AG04449 (cell line): ENCODE results near the gene ATF4.

Experiments
- CTCF ChIA-PET: fragments of 350-600 bp; formaldehyde crosslinking; extraction: SDS; loops from one replicate; lab custom pipeline; 2021; ENCODE audit warnings: antibody characterized with exemption; lab: Yijun Ruan, JAX
- POLR2A ChIA-PET: fragments of 400-600, 350-600 bp; formaldehyde crosslinking; extraction: SDS; loops from one replicate; lab custom pipeline; 2020; ENCODE audit warnings: antibody characterized with exemption, inconsistent platforms; lab: Yijun Ruan, JAX
- DNase-seq: peaks from one replicate; pipeline ENCODE4 v3.0.0-alpha.2; 2010; ENCODE audit warnings: low read depth, low spot score
- H3K4me3 ChIP-seq: 2 replicates; pipeline ENCODE4 v1.5.1; 2011; ENCODE audit warnings: low read depth, mild to moderate bottlenecking, control low read depth, low read length
- TF ChIP-seq, protein P1 (sequence below): IDR thresholded peaks from one replicate; pipeline ENCODE4 v1.5.1; 2011; ENCODE audit warnings: mild to moderate bottlenecking, moderate library complexity, low read length, control low read depth, inconsistent platforms; ENCODE audit not compliant: insufficient read depth; ENCODE audit errors: missing control alignments

The ATF4 gene

DNA sequence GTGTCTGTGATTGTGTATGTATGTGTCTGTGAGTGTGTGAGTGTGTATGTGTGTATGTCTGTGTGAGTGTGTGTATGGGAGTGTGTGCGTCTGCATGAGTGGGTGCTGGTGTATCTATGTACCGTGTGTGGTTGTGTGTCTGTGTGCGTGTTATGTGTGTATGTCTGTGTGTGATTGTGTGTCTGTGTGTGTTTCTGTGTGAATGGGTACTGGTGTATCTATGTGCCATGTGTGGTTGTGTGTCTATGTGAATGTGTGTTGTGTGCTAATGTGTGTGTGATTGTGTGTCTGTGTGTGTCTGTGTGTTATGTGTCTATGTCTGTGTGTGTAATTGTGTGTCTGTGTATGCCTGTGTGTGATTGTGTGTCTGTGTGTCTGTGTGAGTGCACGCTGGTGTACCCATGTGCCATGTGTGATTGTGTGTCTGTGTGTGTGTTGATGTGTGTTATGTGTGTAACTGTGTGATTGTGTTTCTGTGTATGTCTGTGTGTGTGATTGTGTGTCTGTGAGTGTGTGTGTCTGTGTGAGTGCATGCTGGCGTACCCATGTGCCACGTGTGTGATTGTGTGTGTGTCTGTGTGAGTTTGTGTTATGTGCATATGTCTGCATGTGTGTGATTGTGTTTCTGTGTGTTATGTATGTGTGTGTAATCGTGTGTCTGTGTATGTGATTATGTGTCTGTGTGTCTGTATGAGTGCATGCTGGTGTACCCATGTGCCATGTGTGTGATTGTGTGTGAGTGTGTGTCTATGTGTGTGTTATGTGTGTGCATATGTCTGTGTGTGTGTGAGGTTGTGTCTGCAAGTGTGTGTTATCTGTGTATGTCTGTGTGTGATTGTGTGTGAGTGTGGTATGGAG, 43.4 kb downstream of the ATF4 start:
- POLR2A ChIA-PET: no interaction called here
- no peak overlapping the region for H3K4me3 ChIP-seq
- CTCF ChIA-PET: interaction anchor here (1.0 kb wide), 1 partner anchor 472 kb away, joined by 3 read pairs; no protein-coding TSS in a partner anchor
- no peak for DNase-seq
- TF ChIP-seq, protein P1, sequence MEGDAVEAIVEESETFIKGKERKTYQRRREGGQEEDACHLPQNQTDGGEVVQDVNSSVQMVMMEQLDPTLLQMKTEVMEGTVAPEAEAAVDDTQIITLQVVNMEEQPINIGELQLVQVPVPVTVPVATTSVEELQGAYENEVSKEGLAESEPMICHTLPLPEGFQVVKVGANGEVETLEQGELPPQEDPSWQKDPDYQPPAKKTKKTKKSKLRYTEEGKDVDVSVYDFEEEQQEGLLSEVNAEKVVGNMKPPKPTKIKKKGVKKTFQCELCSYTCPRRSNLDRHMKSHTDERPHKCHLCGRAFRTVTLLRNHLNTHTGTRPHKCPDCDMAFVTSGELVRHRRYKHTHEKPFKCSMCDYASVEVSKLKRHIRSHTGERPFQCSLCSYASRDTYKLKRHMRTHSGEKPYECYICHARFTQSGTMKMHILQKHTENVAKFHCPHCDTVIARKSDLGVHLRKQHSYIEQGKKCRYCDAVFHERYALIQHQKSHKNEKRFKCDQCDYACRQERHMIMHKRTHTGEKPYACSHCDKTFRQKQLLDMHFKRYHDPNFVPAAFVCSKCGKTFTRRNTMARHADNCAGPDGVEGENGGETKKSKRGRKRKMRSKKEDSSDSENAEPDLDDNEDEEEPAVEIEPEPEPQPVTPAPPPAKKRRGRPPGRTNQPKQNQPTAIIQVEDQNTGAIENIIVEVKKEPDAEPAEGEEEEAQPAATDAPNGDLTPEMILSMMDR: no peak

DNA sequence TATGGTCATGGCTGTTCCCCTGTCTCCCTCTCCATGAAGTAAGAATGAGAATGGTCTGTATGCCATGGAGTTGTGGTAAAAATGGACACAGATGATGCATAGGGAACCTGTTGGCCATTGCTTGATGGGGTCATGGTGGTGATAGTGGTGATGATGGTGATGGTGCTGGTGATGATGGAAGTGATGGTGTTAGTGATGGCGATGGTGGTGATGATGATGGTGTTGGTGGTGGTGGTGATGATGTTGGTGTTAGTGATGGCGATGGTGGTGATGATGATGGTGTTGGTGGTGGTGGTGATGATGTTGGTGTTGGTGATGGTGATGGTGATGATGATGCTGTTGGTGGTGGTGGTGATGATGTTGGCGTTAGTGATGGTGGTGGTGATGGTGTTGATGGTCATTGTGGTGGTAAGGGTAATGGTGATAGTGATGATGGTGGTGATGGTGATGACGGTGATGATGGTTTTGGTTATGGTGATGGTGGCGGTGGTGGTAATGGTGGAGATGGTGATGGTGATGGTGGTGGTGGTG, 45.1 kb downstream of the ATF4 start:
- POLR2A ChIA-PET: no interaction called here
- CTCF ChIA-PET: interaction anchor here (0.9 kb wide), 1 partner anchor 460 kb away, joined by 3 read pairs; no protein-coding TSS in a partner anchor
- TF ChIP-seq, protein P1: no peak
- DNase-seq: no peak
- H3K4me3 ChIP-seq: no peak overlapping the region

DNA sequence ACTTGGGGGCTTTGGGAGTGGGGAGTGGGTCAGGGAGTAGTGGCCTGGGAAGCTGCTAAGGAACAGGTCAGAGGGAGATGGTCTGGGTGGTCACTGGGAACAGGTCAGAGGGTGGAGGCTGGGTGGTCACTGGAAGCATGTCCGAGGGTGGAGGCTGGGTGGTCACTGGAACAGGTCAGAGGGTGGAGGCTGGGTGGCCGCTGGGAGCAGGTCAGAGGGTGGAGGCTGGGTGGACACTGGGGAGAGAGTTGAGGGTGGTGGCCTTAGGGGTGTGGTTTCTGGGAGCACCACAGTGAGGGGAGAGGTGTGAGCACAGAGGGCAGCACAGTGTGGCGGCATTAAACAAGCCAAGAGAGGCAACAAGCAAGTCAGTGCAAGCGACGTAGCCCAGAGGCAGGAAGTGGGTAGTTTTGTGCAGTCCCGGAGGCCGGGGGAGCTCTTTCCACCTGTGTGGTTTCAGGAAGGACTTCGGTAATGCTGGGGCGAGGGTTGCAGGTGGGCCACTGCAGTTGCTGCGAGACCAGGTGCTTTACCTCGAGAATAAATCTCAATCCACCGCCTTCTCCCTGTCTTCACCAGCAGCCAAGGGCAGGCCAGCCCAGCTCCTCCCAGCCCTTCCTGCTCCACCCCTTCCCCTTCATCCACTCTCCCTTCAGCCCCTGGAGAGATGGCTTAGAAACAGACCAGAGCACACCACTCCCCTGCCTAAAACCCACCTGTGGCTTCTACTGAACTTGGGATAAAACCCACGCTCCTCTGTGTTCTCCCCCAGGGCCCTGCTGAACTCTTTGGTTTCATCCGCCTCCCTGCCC, 47.0 kb downstream of the ATF4 start:
- no peak for DNase-seq
- TF ChIP-seq, protein P1: no peak
- ChIA-PET POLR2A (no interaction called here), CTCF (no interaction called here)
- H3K4me3 ChIP-seq: no peak overlapping the region

DNA sequence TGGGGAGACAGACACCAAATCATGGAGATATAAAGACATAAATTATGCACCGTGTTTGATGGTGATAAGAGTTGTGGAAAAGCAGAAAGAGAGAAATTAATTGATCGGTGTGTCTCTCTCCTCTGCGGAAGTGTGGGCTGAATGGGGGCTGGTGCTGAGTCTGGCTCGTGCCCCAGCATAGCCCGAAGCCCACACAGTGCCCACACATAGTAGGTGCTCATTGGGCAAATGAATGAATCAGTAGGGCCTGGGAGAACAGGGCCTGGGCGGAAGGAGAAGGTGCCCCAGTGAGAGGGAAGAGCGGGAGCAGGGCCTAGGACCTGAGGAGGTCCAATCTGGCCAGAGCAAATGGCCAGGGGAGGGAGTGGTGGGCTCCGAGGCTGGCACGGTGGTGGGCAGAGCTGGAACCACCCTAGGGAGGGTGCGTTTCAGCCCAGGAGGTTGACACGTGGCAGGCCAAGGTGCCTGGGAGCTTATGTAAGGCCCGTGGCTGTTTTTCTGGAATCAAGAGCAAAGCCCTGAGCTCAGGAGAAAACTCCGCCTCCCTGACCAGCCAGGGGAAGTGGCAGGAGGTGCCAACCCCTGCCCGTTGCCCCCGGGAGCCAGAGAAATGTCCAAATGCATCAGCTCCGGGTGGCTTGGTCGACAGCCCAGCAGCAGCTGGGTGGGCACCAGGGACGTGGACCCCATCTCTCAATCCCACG, 48.1 kb downstream of the ATF4 start:
- ChIA-PET CTCF (interaction anchor here (1.1 kb wide), 1 partner anchor 457 kb away, joined by 3 read pairs; no protein-coding TSS in a partner anchor), POLR2A (no interaction called here)
- no peak overlapping the region for H3K4me3 ChIP-seq
- no peak for DNase-seq
- TF ChIP-seq, protein P1: no peak

DNA sequence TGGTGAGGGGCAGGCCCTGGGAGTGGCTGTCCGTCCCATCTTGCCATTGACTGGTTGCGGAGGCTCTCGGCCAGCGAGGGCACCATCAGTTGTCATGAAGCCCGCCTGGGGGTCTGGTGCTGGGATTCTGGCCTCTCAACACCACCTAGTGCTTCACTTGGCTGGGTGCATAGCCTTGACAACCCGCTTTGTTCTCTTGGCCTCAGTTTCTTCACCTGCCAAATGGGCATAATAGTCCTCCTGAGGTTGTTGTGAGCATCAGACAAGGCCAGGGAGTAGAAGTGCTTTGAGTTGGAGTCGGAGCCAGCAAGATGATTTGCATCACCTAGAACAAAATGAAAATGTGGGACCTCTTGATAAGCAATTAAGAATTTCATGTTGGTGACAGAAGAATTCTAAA, 48.7 kb downstream of the ATF4 start:
- ChIA-PET CTCF (interaction anchor here (1.1 kb wide), 1 partner anchor 456 kb away, joined by 3 read pairs; no protein-coding TSS in a partner anchor), POLR2A (no interaction called here)
- TF ChIP-seq, protein P1: no peak
- no peak for DNase-seq
- no peak overlapping the region for H3K4me3 ChIP-seq
